H54 (cell line): ENCODE measurements around the gene HIPK4.
"Not testable (repeated sequence)": the region's sequence is repeated elsewhere in the genome, so short reads cannot be mapped to it uniquely, and the experiment has no call there.

Experiments used
- DNase-seq: peaks from one replicate; pipeline ENCODE4 v3.0.0; 2011; ENCODE audit warnings: low spot score, mixed read lengths; ENCODE audit not compliant: insufficient read length
- FAIRE-seq: peaks from 3 replicates; lab custom pipeline; 2011; peaks lifted over from hg19 to GRCh38; lab: Jason Lieb, UNC
- POLR2A ChIP-seq: IDR thresholded peaks from 2 replicates; pipeline ENCODE4 v1.6.1; 2011; ENCODE audit warnings: low read depth, mild to moderate bottlenecking, low read length

The HIPK4 gene

DNA sequence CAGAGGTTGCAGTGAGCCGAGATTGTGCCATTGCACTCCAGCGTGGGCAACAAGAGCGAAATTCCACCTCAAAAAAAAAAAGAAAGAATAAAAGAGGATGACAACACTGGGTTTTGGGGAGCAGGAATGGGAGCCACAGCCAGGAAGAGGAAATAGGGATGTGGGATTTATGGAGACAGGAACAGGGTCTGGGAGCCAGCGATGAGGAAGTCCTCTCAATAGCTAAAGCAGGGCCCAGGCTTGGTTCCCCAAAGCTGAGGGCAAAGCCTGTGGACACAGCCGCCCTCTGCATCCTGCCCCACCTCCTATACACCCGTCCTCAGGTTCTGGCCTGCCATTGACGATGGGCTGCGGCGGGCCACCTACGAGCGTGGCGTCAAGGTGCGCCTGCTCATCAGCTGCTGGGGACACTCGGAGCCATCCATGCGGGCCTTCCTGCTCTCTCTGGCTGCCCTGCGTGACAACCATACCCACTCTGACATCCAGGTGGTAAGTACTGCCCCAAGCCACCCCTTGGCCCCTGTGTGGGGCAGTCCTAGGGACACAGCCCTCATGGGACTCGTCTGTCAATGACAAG lies 13.6 kb downstream of the HIPK4 start:
- no peak for TF ChIP-seq POLR2A
- FAIRE-seq (no peak), DNase-seq (no peak)

DNA sequence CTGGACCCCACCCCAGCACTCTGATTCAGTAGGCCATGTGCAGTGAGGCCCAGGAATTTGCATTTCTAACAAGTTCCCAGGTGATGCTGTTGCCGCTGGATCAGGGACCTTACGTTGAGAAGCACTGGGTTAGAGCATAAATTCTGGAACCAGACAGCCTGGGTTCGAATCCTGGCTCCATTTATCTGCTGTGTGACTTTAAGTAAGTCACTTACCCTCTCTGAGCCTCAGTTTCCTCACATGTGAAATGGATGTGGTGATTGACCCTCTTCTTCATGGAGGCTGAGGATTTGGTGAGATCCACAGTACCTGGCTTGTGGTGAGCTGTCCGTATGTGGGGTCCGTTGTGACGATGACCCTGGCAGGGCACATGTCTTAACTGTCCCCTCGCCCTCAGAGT lies 15.9 kb downstream of the HIPK4 start:
- no peak for DNase-seq
- no peak for FAIRE-seq
- no peak for TF ChIP-seq POLR2A

DNA sequence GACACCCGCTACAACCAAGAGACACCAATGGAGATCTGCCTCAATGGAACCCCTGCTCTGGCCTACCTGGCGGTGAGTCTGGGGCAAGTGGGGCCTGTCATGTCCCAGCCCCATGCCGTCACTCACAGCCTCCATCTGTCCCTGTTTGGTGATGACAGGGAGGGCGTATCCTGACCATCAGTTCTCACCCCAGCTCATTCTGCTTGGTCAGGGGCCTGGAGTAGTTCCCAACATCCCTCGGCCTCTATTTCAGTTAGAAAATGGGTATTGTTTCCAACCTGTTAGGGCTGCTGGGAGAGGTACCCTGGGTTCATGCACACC lies 18.2 kb downstream of the HIPK4 start:
- DNase-seq (no peak), FAIRE-seq (no peak)
- no peak for TF ChIP-seq POLR2A

DNA sequence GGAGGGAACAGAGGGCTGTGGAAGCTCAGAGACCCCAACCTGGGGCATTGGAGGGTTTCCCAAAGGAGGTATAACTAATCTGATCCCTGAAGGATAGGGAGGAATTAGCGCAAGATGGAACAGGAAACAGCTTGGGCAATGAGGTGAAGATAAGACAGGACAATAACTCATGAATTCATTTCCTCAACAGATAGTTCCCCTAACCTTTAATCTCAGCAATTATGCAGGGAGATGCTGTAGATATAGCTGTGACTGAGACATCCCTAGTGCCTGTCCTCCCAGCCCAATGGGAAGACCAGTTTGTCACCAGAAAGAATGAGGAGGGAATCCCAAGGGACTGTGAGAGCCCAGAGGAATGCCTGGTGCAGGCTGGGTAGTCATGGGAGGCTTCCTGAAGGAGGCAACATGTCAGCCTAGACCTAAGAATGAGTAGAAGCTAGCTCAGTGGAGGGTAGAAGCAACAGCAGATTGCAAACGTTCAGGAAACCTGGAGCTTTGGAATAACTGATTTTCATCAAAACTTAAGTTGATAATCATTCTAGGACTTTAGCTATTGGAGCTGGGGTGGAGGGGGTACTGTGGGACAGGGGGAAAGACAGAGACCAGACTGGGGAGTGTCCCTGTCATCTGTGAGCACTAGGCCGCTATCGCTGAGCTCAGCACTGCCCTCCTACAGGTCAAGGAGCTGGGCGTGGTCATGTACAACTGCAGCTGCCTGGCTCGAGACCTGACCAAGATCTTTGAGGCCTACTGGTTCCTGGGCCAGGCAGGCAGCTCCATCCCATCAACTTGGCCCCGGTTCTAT lies 18.8 kb downstream of the HIPK4 start:
- TF ChIP-seq POLR2A, result no peak
- DNase-seq (no peak), FAIRE-seq (no peak)

DNA sequence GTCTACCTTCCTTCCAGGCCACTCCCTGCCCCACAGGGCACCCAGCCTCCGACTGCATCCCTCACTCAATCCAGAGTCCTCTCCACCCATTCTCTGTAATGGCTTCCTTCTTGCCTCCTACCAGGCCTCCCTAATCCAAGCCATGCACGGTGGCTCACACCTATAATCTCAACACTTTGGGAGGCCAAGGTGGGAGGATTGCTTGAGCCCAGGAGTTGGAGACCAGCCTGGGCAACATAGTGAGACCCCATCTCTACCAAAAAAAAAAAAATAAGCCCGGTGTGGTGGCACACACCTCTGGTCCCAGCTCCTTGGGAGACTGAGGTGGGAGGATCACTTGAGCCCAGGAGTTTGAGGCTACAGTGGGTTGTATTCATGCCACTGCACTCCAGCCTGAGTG lies 19.7 kb downstream of the HIPK4 start:
- DNase-seq, FAIRE-seq: not testable (repeated sequence)

DNA sequence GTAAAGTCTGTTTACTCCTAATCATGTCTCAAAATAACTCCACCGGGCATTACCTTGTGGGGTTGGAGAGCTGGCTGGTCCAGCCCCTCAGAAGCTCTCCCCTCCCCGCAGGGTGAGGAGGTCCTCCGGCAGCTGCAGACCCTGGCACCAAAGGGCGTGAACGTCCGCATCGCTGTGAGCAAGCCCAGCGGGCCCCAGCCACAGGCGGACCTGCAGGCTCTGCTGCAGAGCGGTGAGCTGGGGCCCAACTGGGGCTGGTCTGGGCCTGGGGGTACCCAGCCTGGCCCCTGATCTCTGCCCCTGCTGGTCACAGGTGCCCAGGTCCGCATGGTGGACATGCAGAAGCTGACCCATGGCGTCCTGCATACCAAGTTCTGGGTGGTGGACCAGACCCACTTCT lies 20.2 kb downstream of the HIPK4 start:
- no peak for TF ChIP-seq POLR2A
- no peak for FAIRE-seq
- DNase-seq, result no peak

DNA sequence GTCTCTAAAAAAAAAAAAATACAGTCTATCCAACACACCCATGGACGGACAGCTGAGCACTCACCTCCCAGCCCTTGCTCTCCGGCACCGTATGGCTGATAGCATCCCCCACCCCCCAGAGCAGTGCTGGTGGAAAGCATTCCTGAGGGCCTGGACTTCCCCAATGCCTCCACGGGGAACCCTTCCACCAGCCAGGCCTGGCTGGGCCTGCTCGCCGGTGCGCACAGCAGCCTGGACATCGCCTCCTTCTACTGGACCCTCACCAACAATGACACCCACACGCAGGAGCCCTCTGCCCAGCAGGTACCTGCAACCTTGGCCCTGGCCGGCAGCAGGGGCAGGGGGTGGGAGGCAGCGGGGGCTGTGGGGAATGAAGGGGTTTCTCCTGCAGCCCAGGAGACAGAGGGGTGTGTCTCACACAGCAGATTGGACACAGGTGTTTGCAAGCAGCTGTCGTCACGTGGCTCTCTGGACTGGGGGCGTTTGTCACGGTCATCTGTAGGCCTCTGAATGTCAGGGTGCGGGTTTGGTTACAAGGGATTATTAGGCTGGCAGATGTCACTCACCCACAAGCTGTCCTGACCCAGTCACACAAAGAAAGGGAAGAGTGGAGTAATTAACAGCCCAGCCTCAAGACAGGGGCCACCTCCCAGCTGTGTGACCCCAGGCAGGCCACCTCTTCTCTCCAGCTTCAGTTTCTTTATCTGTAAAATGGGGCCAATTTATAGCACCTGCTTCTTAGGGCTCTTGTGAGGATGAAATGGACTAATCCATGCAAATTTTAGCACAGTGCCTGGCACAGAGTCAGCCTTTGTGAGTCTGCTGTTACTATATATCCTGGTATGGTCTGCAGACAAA lies 22.2 kb downstream of the HIPK4 start:
- FAIRE-seq, result no peak
- TF ChIP-seq POLR2A, result no peak
- no peak for DNase-seq

DNA sequence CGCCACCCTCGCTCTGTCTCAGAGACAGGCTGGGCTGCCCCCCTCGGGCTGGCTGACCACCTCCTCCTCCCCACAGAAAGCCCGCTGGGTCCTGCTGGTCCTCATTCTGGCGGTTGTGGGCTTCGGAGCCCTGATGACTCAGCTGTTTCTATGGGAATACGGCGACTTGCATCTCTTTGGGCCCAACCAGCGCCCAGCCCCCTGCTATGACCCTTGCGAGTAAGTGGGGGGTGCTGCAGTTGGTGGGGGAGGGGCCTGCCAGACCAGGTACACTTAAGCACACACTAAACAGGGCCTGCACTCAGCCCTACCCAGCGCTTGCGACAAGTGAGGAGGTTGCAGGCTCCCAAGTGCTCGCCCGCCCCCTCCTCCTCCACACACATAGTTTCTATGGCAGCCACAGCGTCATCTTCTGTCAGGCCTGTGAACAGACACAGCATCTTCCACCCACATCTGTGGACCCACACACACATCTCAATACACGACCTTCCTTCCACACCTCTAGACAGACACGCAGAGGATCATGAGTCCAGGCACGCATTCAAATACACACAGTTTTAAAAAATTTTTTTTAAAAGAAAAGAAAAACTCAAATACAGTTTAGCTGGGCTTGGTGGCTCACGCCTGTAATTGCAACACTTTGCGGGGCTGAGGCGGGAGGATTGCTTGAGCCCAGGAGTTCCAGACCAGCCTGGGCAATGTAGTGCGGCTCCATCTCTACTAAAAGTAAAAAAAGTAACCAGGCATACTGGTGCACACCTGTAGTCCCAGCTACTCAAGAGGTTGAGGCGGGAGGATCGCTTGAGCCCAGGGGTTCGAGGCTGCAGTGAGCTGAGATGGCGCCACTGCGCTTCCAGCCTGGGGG lies 23.1 kb downstream of the HIPK4 start:
- FAIRE-seq, result no peak
- no peak for TF ChIP-seq POLR2A
- no peak for DNase-seq

DNA sequence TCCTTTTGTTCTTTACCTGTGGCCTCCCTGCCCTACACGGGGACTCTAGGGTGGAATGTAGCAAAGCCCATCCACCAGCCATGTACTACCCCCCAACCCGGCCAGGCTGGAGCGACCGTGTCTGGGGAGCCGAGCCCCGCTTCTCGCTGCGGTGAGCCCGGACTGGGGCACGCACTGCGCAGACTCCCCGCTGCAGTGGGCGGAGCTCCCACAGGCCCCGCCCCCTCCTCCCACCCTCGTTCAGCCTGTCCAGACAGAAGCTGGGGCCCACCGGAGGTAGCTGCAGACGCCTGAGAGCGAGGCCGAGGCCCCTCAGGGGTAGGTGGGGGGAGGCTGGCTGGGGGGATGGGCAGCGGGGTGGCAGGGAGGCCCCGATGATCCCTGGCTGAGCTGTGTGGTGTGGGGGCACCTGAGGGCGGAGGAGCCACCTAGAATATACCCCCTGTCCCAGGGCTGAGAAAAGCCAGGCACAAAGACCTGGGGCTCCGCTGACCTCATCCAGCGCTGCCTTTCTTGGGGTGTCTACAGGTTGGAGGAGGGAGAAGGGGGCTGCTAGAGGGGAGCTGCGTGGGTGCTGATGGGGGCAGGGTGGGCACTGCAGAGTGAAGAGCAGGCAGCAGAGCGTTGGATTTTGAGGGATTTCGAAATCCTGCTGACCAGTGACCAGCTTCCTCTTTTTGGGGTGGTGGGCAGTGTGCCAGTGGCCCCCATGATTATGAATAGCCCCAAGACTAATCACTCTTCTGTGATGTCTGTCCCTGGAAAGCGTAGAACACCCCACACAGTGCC lies 24.2 kb downstream of the HIPK4 start:
- FAIRE-seq, result no peak

DNA sequence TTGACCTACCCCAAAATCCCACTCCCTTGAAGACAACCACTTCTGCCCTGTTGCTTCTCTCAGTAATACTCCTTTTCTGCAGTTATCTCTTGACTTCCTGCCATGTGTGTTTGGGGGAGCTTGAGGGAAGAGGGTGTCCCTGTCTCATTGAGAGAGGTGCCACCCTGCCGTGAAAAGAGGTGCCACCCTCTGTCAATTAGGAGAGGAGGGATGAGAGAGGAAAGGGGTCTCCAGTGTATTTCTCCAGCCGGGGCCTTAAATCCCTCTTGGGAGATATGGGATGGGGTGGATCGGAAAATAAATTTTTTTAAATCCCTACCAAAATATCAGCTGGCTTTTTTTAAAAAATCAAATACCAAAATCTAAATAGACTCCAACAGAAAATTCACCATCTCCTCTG lies 25.0 kb downstream of the HIPK4 start:
- FAIRE-seq, result no peak
- no peak for TF ChIP-seq POLR2A
- no peak for DNase-seq

More for the DNA sequence above, 24.2 kb downstream of the HIPK4 start:
- DNase-seq, result peak; percentile 96
- TF ChIP-seq POLR2A, result peak; percentile 82

DNA sequence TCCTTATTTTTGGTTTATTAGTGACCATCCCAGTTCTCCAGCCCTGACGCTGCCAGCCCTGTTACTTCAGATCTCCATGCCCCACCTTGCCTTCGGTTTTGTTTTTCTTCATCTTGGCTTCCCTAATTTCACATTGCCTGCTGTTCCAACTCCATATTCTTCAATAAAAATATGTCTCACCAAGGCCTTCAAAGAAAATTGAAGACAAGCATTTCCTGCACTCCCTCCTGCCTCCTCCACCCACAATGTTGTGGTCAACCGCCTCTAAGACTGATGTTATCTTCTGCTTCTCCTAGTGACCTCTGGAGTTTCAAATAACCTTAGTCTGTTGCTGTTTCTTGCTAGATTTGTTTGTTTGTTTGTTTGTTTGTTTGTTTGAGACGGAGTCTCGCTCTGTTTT lies 26.9 kb downstream of the HIPK4 start:
- no peak for TF ChIP-seq POLR2A
- FAIRE-seq, result no peak

DNA sequence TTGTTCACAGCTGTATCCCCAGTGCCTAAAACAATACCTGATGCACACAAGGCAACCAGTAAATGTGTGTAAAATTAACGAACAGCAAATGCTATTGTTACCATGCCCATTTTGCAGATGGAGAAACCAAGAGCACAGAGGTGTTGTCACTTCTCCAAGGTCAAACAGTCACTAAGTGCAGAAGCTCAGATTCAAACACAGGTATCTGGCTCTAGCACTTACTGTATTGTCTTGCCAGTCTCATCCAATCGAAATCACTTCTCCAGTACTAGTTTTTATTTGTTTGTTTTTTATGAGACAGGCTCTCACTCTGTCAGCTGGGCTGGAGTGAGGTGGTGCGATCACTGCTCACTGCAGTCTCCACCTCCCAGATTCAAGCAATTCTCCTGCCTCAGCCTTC lies 27.8 kb downstream of the HIPK4 start:
- FAIRE-seq (no peak), DNase-seq (no peak)
- TF ChIP-seq POLR2A, result no peak

More for the DNA sequence above, 26.9 kb downstream of the HIPK4 start:
- DNase-seq, result no peak
